ENCODE data around the gene CDH23.

DNA sequence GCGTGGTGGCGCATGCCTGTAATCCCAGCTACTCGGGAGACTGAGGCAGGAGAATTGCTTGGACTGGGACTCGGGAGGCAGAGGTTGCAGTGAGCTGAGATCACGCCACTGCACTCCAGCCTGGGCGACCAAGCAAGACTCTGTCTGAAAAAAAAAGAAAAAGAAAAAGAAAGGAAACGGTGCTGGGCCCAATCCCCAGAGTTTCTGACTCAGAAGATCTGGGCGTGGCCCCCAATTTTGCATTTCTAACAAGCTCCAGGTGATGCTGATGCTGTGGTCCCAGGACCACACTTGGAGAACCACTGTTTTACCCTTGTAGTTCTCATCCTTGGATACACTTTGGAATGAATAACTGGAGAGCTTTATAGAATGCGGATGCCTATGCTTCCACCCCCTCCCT is 243.9 kb downstream of the CDH23 start:
- TF ChIP-seq GATA2 (IDR thresholded peaks at IDR 0.05; ENCODE audit: low read depth, low read length) = no peak
- no peak for TF ChIP-seq GATA3 (IDR thresholded peaks at IDR 0.05; ENCODE audit: low read depth, low read length)

Measured in SH-SY5Y (cell line).